ENCODE data around the gene NCAPD2. TPM values are rescaled to one million over a fixed set of nuclear protein-coding genes. Genes with fewer than 3 reads are reported as not detected.
"Not testable (repeated sequence)": the region's sequence is repeated elsewhere in the genome, so short reads cannot be mapped to it uniquely, and the experiment has no call there.

The NCAPD2 gene
- total and polyA plus RNA-seq, 7 donors: 9.0 to 89.5 (median 13.3) TPM

DNA sequence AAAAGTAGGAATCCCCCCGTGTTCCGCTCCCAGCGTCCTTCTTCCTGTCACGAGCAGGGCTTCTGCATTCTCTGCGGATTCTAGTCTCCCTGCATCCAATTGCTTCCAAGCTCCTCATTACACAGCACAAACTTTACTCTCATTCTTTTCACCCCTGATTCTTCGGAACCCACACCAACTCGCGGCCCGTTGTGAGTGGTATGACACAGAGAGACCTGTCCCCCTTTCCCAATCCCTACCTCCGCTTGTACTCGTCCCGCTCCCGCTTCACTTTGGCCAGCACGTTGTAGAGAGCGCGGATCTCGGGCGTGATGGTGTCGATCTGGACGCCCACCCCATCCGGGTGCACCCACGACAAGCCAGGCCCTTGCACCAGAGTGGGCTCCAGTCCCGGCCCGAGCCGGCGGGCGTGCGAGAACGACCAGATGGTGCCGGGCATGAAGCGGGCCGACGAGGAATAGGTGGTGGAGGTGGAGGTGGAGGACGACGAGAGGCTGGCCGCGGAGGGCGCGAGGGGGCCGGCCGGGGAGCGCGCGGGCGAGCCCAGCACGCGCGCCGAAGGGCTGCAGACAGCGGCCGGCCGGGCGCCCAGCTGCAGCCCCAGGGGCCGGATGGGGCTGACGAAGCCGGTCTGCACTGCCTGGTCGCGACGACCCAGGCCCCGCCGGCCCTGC lies 61.3 kb downstream of the NCAPD2 start:
- Histone ChIP-seq H3K4me3 (peak overlapping the region; percentile 66 to 98 (median 90)), H3K36me3 (peaks cover 9 to 27% (median 11%) of the 10 kb centered on the region in 4 donors), H3K27me3 (no peaks in the 10 kb centered on the region), H3K9me3 (no peaks in the 10 kb centered on the region), H3K4me1 (peaks cover 0 to 60% (median 55%) of the 10 kb centered on the region in 4 donors), H3K27ac (peak overlapping the region; percentile 88 to 95 (median 94))
- no peak for DNase-seq
- intact Hi-C loops (cut with DNase I): loop anchor here (1.0 to 10.0 kb wide), 2 partner anchors 21 to 340 kb away; partner anchors contain the start of gene GAPDH
- 31 to 75% methylated on average over 61 of the region's 61 CpGs for WGBS, 2 donors
- peak in 1 of 4 donors; percentile 50 for TF ChIP-seq POLR2AphosphoS5 (IDR thresholded peaks at IDR 0.05)
- TF ChIP-seq, protein P1, sequence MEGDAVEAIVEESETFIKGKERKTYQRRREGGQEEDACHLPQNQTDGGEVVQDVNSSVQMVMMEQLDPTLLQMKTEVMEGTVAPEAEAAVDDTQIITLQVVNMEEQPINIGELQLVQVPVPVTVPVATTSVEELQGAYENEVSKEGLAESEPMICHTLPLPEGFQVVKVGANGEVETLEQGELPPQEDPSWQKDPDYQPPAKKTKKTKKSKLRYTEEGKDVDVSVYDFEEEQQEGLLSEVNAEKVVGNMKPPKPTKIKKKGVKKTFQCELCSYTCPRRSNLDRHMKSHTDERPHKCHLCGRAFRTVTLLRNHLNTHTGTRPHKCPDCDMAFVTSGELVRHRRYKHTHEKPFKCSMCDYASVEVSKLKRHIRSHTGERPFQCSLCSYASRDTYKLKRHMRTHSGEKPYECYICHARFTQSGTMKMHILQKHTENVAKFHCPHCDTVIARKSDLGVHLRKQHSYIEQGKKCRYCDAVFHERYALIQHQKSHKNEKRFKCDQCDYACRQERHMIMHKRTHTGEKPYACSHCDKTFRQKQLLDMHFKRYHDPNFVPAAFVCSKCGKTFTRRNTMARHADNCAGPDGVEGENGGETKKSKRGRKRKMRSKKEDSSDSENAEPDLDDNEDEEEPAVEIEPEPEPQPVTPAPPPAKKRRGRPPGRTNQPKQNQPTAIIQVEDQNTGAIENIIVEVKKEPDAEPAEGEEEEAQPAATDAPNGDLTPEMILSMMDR (IDR thresholded peaks at IDR 0.05): no peak

DNA sequence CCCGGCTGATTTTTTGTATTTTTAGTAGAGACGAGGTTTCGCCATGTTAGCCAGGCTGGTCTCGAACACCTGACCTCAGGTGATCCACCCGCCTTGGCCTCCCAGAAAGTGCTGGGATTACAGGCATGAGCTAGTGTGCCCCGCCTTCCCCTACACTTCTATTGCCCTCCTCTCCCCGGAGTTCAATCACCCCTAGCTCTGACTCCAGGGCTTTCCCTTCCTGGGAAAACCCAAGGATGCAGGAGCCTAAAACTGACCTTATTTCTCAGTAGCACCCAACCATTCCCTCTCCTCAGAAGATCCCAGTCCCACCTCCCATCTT lies 62.6 kb downstream of the NCAPD2 start:
- H3K9me3 ChIP-seq, DNase-seq, H3K27me3 ChIP-seq: not testable (repeated sequence)
- peaks cover 22 to 40% (median 24%) of the 10 kb centered on the region in 4 donors for H3K36me3 ChIP-seq
- H3K27ac ChIP-seq: peak overlapping the region; percentile 88 to 95 (median 94)
- intact Hi-C loops (cut with DNase I): loop anchor here (10.0 kb wide), 1 partner anchor 342 kb away; no protein-coding TSS in a partner anchor
- H3K4me1 ChIP-seq: peaks cover 0 to 47% (median 42%) of the 10 kb centered on the region in 4 donors
- 85 to 89% methylated on average over 7 of the region's 7 CpGs for WGBS, 2 donors
- H3K4me3 ChIP-seq: peak overlapping the region in 3 of 4 donors; percentile 84 to 98 (median 95)

DNA sequence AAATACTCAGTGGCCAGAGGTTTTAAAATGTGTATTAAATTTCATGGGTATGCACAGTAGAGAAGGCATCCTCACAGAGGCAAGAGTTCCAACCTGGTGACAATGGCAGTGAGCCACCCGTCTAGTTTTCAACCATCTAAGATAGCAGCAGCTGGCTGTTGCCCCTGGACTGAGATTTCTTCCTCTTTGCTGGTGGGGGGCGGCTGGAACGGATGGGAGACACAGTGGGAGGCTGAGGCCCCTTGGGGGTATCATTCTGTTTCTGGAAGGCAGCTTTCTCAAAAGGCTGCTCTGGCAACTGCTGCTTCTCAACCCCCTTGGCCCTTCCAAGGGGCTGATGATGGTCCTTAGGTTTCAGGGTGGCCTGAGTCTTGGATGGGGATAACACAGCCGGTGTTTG lies 63.0 kb downstream of the NCAPD2 start:
- Histone ChIP-seq H3K27me3 (no peaks in the 10 kb centered on the region), H3K36me3 (peaks cover 24 to 44% (median 27%) of the 10 kb centered on the region in 4 donors), H3K27ac (peak overlapping the region; percentile 88 to 95 (median 94)), H3K4me3 (no peak overlapping the region), H3K9me3 (no peaks in the 10 kb centered on the region), H3K4me1 (peaks cover 0 to 43% (median 38%) of the 10 kb centered on the region in 4 donors)
- TF ChIP-seq POLR2A (IDR thresholded peaks at IDR 0.05) (no peak), EP300 (IDR thresholded peaks at IDR 0.05) (no peak), POLR2AphosphoS5 (IDR thresholded peaks at IDR 0.05) (no peak)
- TF ChIP-seq, protein P1 (IDR thresholded peaks at IDR 0.05): no peak
- intact Hi-C loops (cut with DNase I): loop anchor here (10.0 kb wide), 1 partner anchor 342 kb away; no protein-coding TSS in a partner anchor
- WGBS, 2 donors: 88 to 90% methylated on average over 4 of the region's 4 CpGs
- no peak for DNase-seq

DNA sequence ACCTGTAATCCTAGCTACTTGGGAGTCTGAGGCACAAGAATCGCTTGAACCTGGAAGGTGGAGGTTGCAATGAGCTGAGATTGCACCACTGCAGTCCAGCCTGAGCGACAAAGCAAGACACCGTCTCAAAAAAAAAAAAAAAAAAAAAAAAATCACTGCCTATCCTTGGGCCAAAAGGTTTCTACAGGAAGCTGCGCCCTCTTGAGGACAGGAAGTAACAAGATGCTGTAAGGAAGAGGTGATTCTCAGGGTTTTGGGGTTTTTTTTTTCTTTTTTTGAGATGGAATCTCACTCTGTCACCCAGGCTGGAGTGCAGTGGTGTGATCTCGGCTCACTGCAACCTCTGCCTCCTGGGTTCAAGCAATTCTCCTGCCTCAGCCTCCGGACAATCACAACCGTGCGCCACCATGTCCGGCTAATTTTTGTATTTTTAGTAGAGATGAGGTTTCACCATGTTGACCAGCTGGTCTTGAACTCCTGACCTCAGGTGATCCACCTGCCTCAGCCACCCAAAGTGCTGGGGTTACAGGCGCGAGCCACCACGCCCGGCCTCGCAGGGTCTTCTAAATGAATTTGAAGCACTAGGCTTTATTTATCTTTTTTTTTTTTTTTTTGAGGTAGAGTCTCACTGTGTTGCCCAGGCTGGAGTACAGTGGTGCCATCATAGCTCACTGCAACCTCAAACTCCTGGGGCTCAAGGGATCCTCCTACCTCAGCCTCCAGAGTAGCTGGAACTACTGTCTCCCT lies 64.3 kb downstream of the NCAPD2 start:
- WGBS, 2 donors: 58 to 72% methylated on average over 14 of the region's 14 CpGs
- Histone ChIP-seq H3K36me3 (peaks cover 33 to 57% (median 37%) of the 10 kb centered on the region in 4 donors), H3K4me1 (peaks cover 0 to 30% (median 25%) of the 10 kb centered on the region in 4 donors), H3K27ac (peak overlapping the region; percentile 38 to 93 (median 58))
- intact Hi-C loops (cut with DNase I): loop anchor here (10.0 kb wide), 1 partner anchor 343 kb away; no protein-coding TSS in a partner anchor
- not testable (repeated sequence) for DNase-seq, H3K9me3 ChIP-seq, H3K27me3 ChIP-seq, H3K4me3 ChIP-seq
- TF ChIP-seq, protein P1 (IDR thresholded peaks at IDR 0.05): peak in 3 of 4 experiments; percentile 7 to 40 (median 24)

DNA sequence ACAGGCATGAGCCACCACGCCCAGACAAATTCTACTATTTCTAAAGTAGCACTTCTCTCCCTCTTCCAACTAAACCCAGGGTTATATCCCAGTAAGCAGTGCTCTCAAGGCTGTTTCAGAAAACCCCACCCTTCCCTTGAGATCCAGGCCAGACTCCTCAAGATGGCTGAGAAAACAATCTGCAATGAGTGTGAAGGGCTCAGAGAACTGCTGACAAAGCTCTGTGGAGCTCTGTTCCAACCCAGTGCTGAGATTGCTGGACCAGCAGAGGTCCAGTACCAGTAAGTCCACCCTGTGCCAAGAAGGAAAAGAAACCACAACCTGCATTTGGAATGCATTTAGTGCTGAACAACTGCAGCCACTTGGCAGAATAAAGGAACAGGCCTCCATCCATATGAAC lies 65.6 kb downstream of the NCAPD2 start:
- peaks cover 35 to 66% (median 38%) of the 10 kb centered on the region in 4 donors for H3K36me3 ChIP-seq
- intact Hi-C loops (cut with DNase I): loop anchor here (10.0 kb wide), 1 partner anchor 345 kb away; no protein-coding TSS in a partner anchor
- TF ChIP-seq, protein P1 (IDR thresholded peaks at IDR 0.05): no peak
- TF ChIP-seq EP300 (IDR thresholded peaks at IDR 0.05) (no peak), POLR2A (IDR thresholded peaks at IDR 0.05) (no peak), POLR2AphosphoS5 (IDR thresholded peaks at IDR 0.05) (no peak)

More for the DNA sequence above, 65.6 kb downstream of the NCAPD2 start:
- H3K27ac ChIP-seq: no peak overlapping the region
- H3K27me3 ChIP-seq: no peaks in the 10 kb centered on the region
- H3K9me3 ChIP-seq: no peaks in the 10 kb centered on the region
- no peak for DNase-seq
- WGBS, 2 donors: 96% methylated on average over 1 of the region's 1 CpG
- H3K4me1 ChIP-seq: peaks cover 0 to 17% (median 11%) of the 10 kb centered on the region in 4 donors
- no peak overlapping the region for H3K4me3 ChIP-seq
